Transverse colon (tissue), 4 donors: ENCODE measurements around the gene VEGFA. TPM values are rescaled to one million over a fixed set of nuclear protein-coding genes. Genes with fewer than 3 reads are reported as not detected.

ENCODE experiments used
- DNase-seq: peaks from one replicate; pipeline ENCODE4 v3.0.0-alpha.2; 2019
- H3K27ac ChIP-seq, 4 donors: fragments of 200-600 bp; sonication (generic); 2 replicates each; pipeline ENCODE4 v1.5.1; 2016 to 2018; ENCODE audit warnings: inconsistent platforms in 4 of 4
- H3K27me3 ChIP-seq: fragments of 200-600 bp; sonication (generic); 2 replicates; pipeline ENCODE4 v1.5.1; 2017; ENCODE audit warnings: inconsistent platforms
- H3K36me3 ChIP-seq, 4 donors: fragments of 200-600 bp; sonication (generic); 2 replicates each; pipeline ENCODE4 v1.5.1; 2017 to 2019; ENCODE audit warnings: inconsistent platforms in 4 of 4
- H3K4me1 ChIP-seq, 4 donors: fragments of 200-600 bp; sonication (generic); 2 replicates each; pipeline ENCODE4 v1.5.1; 2017 to 2020; ENCODE audit warnings: inconsistent platforms in 4 of 4
- H3K4me3 ChIP-seq, 4 donors: fragments of 200-600 bp; sonication (generic); 1 replicate in 1 of 4; 2 replicates in 3 of 4; pipeline versions ENCODE4 v1.5.1 to v1.6.1; 2017 to 2019; ENCODE audit warnings: inconsistent platforms in 4 of 4
- H3K9me3 ChIP-seq, 2 donors: fragments of 200-600 bp; sonication (generic); 2 replicates each; pipeline ENCODE4 v1.5.1; 2017 to 2019; ENCODE audit warnings: inconsistent platforms in 2 of 2
- CTCF ChIP-seq, 5 experiments: fragments of 200-600 bp in 3 of 5; fragments of 450-650 bp in 2 of 5; sonication (generic) in 3 of 5; IDR thresholded peaks; 1 replicate in 2 of 5; 2 replicates in 3 of 5; pipeline ENCODE4 v1.5.1; 2016 to 2017; ENCODE audit warnings: antibody characterized with exemption in 5 of 5, inconsistent platforms in 3 of 5, mild to moderate bottlenecking in 2 of 5, moderate library complexity in 1 of 5
- EP300 ChIP-seq: sonication (generic); formaldehyde crosslinking; IDR thresholded peaks from one replicate; pipeline ENCODE4 v1.6.1; 2017; ENCODE audit warnings: antibody characterized with exemption, low read depth
- POLR2A ChIP-seq: fragments of 450-650 bp; IDR thresholded peaks from one replicate; pipeline ENCODE4 v1.6.1; 2016; ENCODE audit warnings: antibody characterized with exemption, mild to moderate bottlenecking, moderate library complexity
- POLR2AphosphoS5 ChIP-seq, 3 donors: sonication (generic); formaldehyde crosslinking; IDR thresholded peaks; one replicate each; pipeline ENCODE4 v1.6.1; 2016; ENCODE audit warnings: antibody characterized with exemption in 3 of 3
- WGBS, 2 donors: methylation state at CpG; one replicate each; pipeline ENCODE4 v1.1.5; 2018; ENCODE audit warnings: low coverage in 1 of 2; 5-methylcytosine and 5-hydroxymethylcytosine counted together
- in situ Hi-C, 4 donors: fragments of 200-750 bp; cut with MboI; loops; one replicate each; pipeline versions ENCODE4 v1.15.0 to v1.15.1; 2017; ENCODE audit warnings: low sequenced_read_pairs in 3 of 4, low pct_ligation_motif_present in 1 of 4, low pct_unique_long_range_greater_than_20kb in 1 of 4
- intact Hi-C: fragments of 100-400 bp; cut with DNase I; formaldehyde crosslinking; loops from one replicate; pipeline ENCODE4 v1.15.1; 2023; ENCODE audit warnings: low total_unique reads
- total RNA-seq, 4 donors: library from RNA; depleted of rRNA; stranded (reverse); fragments of >200 nt; gene quantifications; one replicate each; pipeline ENCODE4 v1.1.0, GENCODE V29; 2016

Gene VEGFA
- total RNA-seq, 4 donors from 2014 or later, result 131 to 608 (median 203) TPM

GRCh38 chr6:43806043-43806757, 36.2 kb downstream of the VEGFA start:
- DNase-seq, result peak; percentile 82
- WGBS, 2 donors, result 37% methylated on average over 9 of the region's 9 CpGs; no CpG with 5 or more reads in 1 of the 2 donors
- no peaks in the 10 kb centered on the region for H3K9me3 ChIP-seq
- in situ Hi-C loops, result no loop called here
- H3K36me3 ChIP-seq, result no peaks in the 10 kb centered on the region
- TF ChIP-seq EP300 (no peak), POLR2A (peak; percentile 71), CTCF (IDR thresholded peaks at IDR 0.05) (no peak), POLR2AphosphoS5 (IDR thresholded peaks at IDR 0.05) (peak; percentile 31 to 81 (median 64))
- H3K4me3 ChIP-seq, result no peak overlapping the region
- peak overlapping the region; percentile 76 to 83 (median 78) for H3K27ac ChIP-seq
- peaks cover 16 to 53% (median 30%) of the 10 kb centered on the region in 4 donors for H3K4me1 ChIP-seq
- H3K27me3 ChIP-seq, result no peaks in the 10 kb centered on the region
- intact Hi-C loops, result no loop called here

GRCh38 chr6:43806758-43807227, 36.8 kb downstream of the VEGFA start:
- no peaks in the 10 kb centered on the region for H3K27me3 ChIP-seq
- TF ChIP-seq CTCF (IDR thresholded peaks at IDR 0.05) (no peak), POLR2AphosphoS5 (IDR thresholded peaks at IDR 0.05) (no peak), EP300 (no peak), POLR2A (no peak)
- peaks cover 16 to 51% (median 30%) of the 10 kb centered on the region in 4 donors for H3K4me1 ChIP-seq
- intact Hi-C loops, result no loop called here
- no peak overlapping the region for H3K4me3 ChIP-seq
- 60 to 82% methylated on average over 1 to 4 of the region's 5 CpGs for WGBS, 2 donors
- H3K27ac ChIP-seq, result peak overlapping the region; percentile 76 to 83 (median 78)
- no peak for DNase-seq
- H3K36me3 ChIP-seq, result no peaks in the 10 kb centered on the region
- no peaks in the 10 kb centered on the region for H3K9me3 ChIP-seq
- in situ Hi-C loops, result no loop called here

- TF ChIP-seq EP300 (no peak), CTCF (IDR thresholded peaks at IDR 0.05) (peak in 1 of 5 experiments; percentile 21), POLR2A (peak; percentile 9), POLR2AphosphoS5 (IDR thresholded peaks at IDR 0.05) (peak in 1 of 3 donors; percentile 18)
- intact Hi-C loops (no loop called here), in situ Hi-C loops (no loop called here)
- no peak for DNase-seq
- no peaks in the 10 kb centered on the region for H3K9me3 ChIP-seq
- 56 to 62% methylated on average over 3 to 11 of the region's 11 CpGs for WGBS, 2 donors
- H3K27me3 ChIP-seq, result no peaks in the 10 kb centered on the region
- H3K36me3 ChIP-seq, result no peaks in the 10 kb centered on the region
- no peak overlapping the region for H3K4me3 ChIP-seq
- H3K4me1 ChIP-seq, result peaks cover 16 to 46% (median 31%) of the 10 kb centered on the region in 4 donors
- H3K27ac ChIP-seq, result peak overlapping the region; percentile 76 to 83 (median 78)
These were observed 37.4 kb downstream of the VEGFA start for GRCh38 chr6:43807228-43808061.

- in situ Hi-C loops, result no loop called here
- DNase-seq, result no peak
- H3K4me1 ChIP-seq, result peaks cover 15 to 50% (median 38%) of the 10 kb centered on the region in 4 donors
- no peaks in the 10 kb centered on the region for H3K9me3 ChIP-seq
- WGBS, 2 donors, result 92 to 93% methylated on average over 7 of the region's 7 CpGs
- H3K36me3 ChIP-seq, result no peaks in the 10 kb centered on the region
- TF ChIP-seq CTCF (IDR thresholded peaks at IDR 0.05), result no peak
- no peak for TF ChIP-seq EP300
- no peak for TF ChIP-seq POLR2AphosphoS5 (IDR thresholded peaks at IDR 0.05)
- no peak for TF ChIP-seq POLR2A
- H3K27ac ChIP-seq, result no peak overlapping the region
- intact Hi-C loops, result no loop called here
- no peak overlapping the region for H3K4me3 ChIP-seq
- no peaks in the 10 kb centered on the region for H3K27me3 ChIP-seq
These were observed 38.4 kb downstream of the VEGFA start for GRCh38 chr6:43808412-43808811.
